Measurements from ENCODE around the gene GUK1.

Gene GUK1

DNA sequence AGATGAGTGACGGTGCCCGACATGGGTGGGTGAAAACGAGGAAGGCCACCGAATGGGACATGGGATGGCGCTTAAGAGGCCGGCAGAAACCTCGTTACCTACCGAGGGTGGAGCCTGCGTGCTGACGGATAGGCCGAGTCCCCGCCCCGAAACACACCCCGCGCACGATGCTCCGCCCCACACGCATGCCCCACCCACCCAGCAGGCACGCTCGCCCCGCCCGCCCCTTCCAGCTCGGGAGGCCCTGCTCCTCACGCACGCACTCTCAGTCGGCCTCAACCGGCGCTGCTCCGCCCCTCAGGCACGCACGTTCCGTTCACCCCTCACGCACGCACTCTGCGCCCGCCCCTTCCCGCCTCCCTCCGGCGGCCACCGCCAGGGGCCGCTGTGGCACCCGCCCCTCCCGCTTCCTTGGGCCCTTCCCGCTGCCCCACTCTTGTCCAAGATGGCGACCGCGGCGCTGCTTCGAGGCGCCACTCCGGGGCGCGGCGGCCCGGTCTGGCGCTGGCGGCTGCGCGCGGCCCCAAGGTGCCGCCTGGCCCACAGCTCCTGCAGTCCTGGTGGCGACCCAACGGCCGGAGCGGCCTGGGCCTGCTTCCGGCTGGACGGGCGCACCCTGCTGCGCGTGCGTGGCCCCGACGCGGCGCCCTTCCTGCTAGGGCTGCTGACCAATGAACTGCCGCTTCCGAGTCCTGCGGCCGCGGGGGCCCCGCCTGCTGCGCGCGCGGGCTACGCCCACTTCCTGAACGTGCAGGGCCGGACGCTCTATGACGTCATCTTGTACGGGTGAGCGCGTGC lies 25.5 kb downstream of the GUK1 start, which contains the start of gene IBA57:
TSS of gene IBA57 (plus strand) at position 433 of the 798 bp plus-strand sequence. CDS start at position 446, 13 bp downstream.
- DNase-seq = peak; percentile 83 to 95

DNA sequence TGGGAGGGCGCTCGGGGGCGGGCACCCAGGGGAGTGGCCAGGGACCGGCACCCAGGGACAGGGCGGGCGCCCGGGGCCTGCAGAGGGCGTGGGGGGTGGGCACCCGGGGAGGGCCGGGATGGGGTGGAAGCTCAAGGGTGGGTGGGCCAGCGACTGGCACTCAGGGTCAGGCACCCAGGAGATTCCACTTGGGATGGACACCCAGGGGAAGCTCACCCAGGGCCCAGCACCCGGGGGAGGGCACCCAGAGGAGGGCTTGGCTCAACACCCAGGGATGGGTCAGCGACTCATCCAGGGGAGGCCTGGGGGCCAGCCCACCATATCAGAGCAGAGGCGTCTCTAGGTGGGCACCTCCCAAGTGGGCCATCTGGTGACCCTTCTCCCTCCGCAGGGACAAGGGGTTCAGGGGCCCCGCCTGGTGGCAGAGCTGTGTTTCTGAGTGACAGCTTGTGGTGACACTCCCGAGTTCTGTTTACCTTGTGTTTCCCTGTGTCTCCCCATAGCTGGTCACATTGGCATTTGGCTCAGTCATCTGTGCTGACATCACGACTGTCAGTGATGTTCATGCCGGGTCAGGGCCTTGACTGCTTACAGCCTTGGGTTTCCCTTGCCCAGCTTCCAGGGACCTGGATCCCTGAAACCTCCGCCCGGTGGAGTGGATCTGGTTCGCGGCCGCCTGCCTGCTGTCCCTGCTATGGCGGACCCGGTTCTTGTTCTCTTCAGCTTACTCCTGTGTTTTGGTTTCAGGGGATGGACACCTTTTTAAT lies 26.3 kb downstream of the GUK1 start:
- peak in 1 of 2 experiments; percentile 55 for DNase-seq

DNA sequence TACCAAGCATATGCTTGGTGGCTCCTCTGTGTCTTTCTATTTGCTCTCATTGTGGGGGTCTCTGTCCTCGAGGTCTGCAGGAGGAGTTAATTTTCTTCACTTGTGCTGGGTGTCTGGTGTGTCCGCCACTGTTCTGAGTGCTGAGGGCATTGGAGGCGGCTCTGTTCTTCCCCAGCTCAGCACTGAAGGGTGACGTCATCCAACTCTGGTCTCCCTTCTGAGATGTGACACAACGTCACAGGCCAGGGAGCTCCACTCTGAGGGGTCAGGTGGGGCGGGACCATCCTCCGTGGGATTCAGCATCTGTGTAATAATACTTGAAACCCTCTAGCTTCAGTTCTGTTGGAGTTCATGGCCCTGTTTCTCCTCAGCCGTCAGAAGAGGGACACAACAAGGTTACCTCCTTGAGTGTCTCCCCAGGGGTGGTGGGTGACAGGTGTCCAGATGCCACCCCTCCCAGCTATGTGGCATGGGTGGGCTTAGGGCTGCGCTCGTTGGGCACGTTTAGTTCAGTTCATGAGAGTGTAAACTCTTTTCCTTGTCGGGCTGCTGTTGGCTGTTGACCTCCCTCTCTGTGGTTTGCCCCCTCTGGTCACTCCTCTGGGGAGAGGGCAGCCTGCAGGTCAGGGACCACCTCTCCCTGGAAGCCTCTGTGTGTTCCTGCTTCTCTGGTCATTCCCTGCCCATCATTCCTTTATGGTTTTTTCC lies 28.6 kb downstream of the GUK1 start:
- DNase-seq = no peak

DNA sequence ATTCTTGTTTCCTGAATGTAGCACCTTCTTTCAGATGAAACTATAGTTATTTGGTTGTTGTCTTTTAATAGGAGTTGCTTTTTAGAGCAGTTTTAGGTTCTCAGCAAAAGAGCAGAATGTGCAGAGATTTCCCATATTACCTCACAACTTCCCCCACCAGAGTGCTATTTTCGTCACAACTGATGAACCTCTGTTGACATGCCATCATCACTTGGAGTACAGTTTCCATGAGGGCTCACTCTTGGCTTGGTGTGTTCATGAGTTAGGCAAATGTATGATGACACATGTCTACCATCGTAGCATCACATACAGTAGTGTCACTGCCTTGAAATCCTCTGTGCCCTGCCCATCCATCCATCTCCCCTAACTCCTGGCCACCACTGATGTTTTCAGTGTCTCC lies 29.3 kb downstream of the GUK1 start:
- no peak for DNase-seq

DNA sequence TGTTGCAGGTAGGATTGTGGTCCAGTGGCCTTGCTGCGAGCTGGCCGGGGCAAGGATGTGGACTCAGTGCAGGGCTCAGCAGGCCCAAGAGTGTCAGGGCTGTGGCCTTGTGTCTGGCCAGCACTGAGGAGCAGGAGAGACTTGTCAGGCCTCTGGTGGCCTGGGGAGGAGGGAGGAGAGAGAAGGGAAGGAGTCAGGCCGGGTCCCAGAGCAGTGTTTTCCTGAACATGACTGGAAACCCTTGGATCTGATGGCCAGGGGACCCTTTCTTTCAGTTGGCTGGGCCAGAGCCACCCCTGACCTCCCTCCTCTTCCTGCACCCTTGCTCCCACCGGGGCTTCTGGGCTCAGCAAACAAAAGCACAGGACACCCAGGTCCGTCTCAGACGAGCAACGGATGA lies 30.6 kb downstream of the GUK1 start:
- no peak for DNase-seq

DNA sequence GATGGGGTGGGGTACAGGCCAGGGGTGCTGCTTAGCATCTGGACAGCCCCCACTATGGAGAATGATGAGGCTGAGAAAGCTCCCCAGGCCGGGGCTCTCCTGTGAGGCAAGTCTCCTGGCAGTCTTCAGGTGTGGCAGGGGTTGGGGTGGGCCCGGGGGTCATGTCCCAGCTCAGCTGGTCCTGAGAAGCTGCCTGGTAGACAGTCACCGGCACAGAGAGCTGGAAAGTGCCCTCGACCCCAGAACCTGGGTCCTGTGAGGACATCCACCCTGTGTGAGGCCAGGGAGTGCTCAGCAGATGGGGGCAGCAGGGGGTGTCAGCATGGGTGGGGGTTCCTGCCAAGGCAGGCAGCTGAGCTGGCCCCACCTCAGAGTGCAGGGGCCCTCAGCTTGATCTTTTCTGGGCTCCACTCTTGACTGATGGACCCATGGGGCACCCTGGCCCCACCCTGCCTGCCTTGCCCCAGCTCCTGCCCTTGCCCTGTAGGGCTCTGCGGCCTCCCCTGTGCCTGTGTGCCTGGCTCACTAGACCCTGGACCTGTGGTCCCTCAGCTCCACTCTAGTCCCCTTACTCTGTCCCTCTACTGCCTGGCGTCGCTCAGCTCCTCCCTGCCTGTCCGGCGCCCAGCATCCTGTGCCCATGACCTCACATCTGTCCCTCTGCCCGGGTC lies 31.3 kb downstream of the GUK1 start:
- DNase-seq = no peak

DNA sequence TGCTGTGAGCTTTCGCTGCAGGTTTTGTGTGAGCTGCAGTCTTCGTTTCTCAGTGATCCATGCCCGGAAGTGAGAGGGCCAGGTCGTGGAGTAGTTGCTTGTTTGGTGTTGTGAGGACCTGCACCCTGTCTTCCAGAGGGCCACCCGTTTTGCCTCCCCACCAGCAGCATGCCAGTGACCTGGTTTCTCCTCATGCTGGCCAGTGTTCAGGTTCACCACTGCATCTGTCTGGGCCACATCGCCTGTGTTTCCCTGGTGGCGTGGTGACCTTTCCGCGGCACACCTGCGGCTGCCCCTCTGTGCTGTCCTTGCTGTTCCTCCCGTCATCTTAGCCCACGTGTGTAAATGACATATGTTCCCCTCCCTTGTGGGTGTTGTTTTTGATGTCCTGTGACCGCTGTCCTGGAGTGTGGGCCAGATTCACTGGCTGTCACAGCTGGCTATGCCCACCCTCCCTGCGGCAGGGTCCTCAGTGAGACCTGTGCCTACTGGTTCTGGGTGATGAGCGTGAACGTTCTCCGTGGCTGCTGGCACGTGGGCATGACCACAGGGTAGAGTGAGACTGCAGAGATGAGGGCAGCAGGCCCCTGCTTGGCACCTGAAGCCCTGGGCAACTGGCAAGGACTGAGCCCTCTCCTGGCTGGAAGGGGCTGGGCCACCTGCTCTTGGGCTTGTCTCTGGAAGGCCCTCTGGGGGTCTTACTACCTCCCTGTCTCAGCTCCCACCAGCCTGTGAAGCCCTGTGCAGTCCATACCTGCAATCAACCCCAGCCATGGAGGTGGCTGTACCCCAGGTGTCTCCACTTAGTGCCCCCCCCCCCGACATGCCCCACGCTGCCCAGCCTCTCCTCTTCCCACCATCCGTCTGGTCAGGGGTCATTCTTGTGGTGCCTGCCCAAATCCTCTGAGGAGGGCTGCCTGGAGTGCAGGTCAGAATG lies 32.8 kb downstream of the GUK1 start:
- DNase-seq = no peak

DNA sequence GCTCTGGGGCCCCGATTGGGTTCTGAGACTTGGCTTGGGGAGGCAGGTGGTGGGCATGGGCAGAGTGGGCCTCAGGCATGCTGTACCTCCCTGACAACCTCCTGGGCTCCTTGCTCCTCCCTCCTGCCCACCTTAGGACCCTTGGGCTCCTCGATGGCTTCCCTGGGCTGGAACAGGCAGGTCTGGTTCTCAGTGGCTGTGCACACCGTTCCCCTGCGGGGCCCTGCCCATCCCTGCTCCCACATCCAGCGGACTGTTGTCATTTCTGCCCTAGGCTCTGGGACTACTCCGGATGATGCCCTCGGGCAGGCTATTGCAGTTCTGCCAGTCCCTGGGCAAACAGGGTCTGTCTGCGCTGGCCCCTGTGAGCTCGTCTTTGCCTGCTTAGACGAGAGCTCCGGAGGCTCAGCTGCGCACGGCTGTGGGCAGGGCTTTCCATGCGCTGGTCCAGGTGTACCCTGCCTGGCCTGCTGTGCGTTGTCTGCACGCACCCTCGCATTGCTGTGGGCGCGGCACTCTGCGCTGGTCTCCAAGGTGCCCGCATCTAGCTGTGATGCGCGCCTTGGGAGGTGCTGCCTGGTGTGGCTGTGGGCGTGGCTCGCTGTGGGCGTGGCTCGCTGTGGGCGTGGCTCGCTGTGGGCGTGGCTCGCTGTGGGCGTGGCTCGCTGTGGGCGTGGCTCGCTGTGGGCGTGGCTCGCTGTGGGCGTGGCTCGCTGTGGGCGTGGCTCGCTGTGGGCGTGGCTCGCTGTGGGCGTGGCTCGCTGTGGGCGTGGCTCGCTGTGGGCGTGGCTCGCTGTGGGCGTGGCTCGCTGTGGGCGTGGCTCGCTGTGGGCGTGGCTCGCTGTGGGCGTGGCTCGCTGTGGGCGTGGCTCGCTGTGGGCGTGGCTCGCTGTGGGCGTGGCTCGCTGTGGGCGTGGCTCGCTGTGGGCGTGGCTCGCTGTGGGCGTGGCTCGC lies 33.7 kb downstream of the GUK1 start:
- DNase-seq = peak; percentile 21 to 69

DNA sequence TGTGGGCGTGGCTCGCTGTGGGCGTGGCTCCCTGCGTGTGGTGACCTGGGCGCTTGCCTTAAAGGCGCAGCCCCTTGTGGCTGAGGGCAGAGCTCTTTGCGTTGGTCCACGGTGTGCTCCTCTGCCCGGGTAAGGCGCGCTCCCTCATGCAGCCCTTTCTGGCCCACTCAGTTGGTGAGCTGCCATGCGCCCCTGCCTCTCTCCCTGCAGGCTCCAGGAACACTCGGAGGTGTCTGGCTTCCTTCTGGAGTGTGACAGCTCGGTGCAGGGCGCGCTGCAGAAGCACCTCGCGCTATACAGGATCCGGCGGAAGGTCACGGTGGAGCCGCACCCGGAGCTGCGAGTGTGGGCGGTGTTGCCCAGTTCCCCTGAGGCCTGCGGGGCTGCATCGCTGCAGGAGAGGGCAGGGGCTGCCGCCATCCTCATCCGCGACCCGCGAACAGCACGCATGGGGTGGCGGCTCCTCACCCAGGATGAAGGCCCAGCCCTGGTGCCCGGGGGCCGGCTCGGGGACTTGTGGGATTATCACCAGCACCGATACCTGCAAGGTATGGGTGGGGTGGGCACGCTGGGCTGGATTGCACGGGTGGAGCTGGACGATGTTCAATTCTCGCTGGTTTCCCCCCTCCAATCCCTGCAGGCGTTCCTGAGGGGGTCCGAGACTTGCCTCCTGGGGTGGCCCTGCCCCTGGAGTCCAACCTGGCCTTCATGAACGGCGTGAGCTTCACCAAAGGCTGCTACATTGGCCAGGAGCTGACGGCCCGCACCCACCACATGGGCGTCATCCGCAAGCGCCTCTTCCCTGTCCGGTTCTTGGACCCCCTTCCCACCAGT lies 34.6 kb downstream of the GUK1 start:
- peak in 1 of 2 experiments; percentile 49 for DNase-seq

DNA sequence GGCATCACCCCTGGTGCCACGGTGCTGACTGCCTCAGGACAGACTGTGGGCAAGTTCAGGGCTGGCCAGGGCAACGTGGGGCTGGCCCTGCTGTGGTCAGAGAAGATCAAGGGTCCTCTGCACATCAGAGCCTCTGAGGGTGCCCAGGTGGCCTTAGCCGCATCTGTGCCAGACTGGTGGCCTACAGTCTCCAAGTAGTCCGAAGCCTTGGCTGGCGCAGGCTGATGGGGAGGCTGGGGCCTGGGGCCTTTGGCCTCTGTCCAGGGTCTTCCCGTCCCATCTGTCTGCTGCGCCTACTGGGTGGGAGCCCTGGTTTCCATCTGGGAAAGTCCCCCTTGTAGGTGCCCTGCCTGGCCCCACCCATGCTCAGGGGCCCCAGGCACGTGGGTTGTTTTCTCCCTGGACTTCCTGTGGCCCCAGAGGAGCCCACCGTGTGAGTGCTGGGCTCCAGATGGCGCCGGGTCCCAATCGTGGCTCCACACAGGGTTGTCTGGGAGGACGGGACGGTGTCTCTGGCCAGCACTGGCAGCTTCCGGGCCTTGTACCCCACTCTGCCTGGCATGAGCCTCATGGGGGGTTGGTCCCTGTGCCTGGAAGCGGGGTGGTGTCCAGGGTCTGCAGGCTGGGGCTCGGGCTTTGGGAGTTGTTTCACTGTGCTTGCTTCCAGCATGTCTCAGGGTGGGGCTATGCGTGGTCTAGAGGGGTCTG lies 35.4 kb downstream of the GUK1 start:
- no peak for DNase-seq

DNA sequence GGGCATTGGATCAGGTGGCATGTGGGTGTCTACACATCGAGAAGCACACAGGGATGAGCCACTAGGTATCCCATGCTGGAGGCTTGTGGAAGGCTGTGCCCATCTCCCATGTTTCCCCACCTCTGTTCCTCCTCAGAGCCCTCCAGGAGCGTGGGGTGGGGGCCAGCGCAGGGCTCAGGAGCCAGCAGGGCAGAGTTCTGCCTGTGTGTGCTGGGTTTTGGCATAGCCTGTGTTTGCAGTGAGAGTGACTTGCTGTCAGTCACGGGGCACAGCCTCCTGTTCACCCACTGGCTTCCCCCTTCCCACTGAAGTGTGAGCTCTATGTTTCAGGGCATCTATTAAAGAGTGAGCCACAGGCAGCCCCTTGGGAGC lies 35.9 kb downstream of the GUK1 start:
- no peak for DNase-seq

DNA sequence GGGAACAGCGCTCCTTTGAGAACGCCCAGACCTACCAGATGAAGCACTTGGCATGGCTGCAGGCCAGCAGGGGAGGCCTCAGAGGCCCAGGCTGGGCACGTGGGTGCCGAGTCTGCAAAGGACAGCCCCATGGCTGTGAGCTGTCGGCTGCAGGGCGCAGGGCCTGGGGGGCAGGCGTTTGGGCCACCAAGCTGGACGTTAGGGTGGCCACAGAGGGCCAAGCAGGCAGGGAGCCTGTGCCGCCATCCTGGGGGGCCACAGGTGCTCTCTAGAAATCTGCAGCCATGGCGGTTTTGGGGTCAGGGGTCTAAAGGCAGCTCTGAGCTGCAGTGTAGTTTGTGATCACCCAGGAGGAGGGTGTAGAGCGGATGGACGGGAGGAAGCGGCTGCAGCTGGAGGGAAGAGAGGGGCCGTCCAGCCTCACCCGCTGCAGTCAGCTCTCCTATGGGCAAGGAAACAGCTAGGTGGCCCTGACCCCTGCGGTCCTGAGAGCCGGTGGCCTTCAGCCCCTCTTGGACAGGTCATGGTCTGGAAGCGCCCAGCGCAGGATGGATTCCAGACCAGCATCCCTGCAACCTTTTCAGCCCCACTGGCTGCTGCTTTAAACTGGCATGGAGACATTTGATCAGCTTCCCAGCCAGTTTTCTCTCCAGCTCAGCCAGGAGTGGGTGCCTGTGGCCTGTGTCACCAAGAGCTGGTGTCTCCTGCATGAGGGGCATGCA lies 36.5 kb downstream of the GUK1 start:
- DNase-seq = no peak

DNA sequence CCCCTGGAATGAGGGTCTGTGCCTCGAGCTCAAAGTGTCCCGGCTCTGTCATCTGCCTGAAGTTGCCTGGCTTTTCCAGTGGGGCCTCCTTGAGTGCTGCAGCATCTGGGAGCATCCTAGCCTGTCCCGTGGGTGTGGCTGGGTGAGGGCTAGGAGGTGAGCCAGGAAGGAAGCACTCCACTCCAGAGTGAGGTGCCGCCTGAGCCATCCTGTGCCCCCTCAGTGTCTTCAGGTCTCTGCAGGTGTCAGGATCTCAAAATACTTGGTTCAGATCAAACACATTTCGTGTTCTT lies 37.0 kb downstream of the GUK1 start:
- DNase-seq = no peak

DNA sequence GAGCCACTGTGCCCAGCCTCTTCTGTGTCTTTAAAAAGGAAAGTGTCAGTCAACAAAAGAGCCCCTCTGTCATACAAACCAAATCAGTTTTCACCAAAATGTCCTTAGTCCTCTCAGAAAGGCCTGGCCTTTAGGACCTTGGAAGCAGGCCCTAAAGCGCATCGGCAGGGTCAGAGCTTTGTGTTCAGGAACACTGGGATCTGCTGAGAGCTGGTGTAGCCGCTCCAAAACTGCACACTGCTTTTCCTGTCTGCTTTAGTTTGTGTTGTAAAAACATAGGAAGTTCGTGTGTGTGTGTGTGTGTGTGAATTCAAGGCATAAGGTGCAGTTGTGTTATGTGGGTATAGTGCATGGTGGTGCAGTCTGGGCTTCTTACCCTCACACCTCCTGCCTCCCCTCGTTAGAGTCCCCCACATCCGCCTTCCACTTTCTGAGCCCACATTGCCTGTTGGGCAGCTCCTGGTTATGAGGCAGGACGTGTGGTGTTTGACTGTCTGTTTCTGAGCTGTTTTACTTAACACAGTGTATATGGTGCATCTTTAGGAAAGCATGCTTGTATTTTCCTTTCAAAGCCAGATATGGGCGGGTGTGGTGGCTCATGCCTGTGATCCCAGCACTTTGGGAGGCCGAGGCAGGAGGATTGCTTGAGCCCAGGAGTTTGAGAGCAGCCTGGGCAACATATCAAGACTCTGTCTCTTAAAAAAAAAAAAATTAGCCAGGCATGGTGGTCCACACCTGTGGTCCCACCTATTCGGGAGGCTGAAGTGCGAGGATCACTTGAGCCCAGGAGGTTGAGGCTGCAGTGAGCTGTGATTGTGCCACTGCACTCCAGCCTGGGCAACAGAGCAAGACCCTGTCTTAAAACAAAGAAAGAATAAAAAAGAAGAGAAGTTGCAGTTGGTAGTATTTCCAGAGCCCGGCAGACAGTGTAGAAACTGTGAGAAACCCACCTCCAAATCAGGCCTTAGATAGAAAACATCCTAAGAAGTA lies 37.9 kb downstream of the GUK1 start:
- DNase-seq = no peak

DNA sequence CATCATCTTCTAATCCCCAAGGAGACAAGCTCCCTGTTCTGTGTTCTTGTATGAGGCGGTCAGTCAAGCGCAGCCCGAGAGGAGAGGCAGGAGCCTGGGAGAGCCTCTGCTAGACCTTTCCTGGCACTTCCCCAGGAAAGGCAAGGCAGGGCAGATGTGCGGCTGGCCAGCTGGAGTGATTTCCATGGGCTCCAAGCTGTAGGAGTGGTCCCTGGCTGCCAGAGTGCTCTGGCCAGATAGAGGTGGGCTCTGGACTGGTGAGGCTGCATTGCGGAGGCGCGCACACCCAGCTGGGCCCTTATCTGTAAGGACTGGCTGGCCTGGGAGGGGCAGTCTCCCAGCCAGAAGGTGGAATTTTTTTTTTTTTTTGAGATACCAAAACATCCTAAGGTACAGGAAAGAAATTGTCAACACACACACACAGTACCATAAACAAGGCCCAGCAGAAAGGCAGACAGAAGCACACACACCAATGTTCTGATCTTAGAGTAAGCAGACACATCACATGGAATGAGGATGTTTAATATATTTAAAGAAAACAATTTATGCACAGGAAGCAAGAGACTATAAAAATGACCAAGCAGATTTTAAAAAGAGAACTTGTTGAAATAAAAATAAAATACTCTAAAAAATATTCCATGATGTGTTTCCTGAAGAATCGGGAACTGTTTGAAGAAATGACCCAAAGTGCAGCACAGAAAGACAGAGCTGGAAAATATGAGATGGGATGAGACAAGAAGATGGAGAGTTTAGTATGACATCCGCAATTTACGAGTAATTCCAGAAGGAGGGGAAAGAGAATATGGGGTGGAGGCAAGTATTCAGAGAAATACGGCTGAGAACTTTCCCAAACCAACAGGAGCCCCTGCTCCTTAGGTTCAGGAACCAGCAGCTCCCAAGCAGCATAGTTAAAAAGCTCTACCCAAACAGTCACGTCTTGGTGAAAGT lies 38.9 kb downstream of the GUK1 start:
- no peak for DNase-seq
